ENCODE results near the gene NOL3.

GRCh38 chr16:67170949-67171649 is 761 bp downstream of the NOL3 start:
- TF ChIP-seq FOXM1 (IDR thresholded peaks at IDR 0.05; ENCODE audit: borderline replicate concordance, low read depth) (no peak), REST (IDR thresholded peaks at IDR 0.05; ENCODE audit: low read depth) (no peak), USF1 (IDR thresholded peaks at IDR 0.05) (no peak)
